ENCODE measurements around the gene CIDEB.
A peak's percentile ranks its signal among the peaks of the same experiment; 100 is the strongest.
"Not testable (repeated sequence)": the region's sequence is repeated elsewhere in the genome, so short reads cannot be mapped to it uniquely, and the experiment has no call there.

CIDEB gene, protein sequence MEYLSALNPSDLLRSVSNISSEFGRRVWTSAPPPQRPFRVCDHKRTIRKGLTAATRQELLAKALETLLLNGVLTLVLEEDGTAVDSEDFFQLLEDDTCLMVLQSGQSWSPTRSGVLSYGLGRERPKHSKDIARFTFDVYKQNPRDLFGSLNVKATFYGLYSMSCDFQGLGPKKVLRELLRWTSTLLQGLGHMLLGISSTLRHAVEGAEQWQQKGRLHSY

DNA sequence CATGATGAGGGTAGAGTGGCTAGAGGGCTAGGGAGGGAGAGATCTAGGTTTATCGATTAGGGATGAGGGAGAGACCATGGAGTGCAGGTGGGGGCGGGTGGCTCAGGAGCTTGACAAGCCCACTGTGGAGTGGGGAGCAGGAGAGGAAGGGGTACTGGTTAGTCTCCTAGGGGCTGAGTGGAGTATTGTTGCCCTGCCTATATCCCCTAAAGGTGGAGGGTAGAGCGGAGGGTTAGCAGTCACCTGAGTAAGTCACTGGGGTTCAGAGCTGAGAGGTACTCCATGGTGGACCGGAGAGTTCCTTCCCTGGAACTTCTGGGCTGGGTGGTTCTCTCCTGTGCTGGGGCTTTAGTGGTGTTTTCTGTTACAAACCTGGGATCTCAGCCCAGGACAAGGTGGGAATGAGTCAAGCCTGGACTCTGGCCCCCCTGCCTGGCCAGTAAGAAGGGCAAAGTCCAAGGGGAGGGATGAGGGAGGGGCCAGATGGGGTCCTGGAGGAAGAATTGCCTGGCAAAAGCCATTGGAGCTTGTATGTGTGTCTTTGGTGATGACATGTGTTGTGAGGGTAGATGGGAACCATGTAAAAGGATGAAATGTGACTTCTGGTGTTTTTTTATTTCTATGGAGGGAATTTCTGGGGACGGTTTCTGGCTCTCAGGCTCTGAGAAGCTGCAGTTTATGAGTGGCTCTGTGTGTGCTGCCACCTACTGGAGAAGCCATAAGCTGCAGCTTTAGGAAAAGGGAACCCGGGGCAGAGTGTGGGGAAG, at the start of gene CIDEB:
TSS of gene CIDEB (minus strand) at position 403 of the 767 bp plus-strand sequence. CDS start at position 284, 119 bp downstream.
- in situ Hi-C loops (cut with MboI; ENCODE audit: low pct_unique_long_range_greater_than_20kb, low sequenced_read_pairs): no loop called here
- DNase-seq: peak; percentile 87

DNA sequence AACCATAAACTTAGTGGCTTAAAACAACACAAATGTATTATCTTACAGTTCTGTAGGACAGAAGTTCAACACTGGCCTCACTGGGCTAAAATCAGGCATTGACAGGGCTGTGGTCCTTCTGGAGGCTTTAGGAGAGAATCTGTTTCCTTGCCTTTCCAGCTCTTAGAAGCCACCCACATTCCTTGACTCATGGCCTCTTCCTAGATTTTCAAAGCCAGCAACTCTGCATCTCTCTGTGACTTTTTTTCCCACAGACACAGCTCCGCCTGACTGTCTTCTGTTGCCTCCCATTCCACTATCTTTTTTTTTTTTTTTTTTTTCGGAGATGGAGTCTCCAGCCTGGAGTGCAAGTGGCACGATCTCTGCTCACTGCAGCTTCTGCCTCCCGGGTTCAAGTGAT, 48.4 kb upstream of the CIDEB start:
- no peak for DNase-seq
- in situ Hi-C loops (cut with MboI; ENCODE audit: low pct_unique_long_range_greater_than_20kb, low sequenced_read_pairs): no loop called here

DNA sequence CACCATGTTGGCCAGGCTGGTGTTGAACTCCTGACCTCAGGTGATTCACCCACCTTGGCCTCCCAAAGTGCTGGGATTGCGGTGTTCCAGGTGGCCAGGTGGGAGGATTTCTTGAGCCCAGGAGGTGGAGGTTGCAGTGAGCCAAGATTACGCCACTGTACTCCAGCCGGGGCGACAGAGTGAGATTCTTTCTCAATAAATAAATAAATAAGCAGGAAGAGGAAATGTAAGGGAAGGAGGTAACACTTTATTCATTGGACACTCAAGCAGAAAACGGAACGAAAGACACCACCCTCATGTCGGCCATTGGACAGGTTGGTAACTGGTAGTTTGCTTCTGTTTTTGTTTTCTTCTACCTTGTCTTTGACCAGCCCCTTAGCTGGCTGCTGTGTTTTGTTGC, 47.2 kb upstream of the CIDEB start:
- no peak for DNase-seq
- in situ Hi-C loops (cut with MboI; ENCODE audit: low pct_unique_long_range_greater_than_20kb, low sequenced_read_pairs): no loop called here

DNA sequence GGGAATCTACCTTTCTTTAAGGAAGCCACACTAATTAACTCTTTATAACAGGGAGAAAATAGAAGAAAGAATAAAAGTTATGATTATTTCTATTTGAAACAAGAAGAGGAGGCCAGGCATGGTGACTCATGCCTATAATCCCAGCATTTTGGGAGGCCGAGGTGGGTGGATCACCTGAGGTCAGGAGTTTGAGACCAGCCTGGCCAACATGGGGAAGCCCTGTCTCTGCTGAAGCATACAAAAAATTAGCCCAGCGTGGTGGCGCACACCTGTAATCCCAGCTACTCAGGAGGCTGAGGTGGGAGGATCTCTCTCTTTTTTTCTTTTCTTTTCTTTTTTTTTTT, 46.7 kb upstream of the CIDEB start:
- in situ Hi-C loops (cut with MboI; ENCODE audit: low pct_unique_long_range_greater_than_20kb, low sequenced_read_pairs); DNase-seq: not testable (repeated sequence)

DNA sequence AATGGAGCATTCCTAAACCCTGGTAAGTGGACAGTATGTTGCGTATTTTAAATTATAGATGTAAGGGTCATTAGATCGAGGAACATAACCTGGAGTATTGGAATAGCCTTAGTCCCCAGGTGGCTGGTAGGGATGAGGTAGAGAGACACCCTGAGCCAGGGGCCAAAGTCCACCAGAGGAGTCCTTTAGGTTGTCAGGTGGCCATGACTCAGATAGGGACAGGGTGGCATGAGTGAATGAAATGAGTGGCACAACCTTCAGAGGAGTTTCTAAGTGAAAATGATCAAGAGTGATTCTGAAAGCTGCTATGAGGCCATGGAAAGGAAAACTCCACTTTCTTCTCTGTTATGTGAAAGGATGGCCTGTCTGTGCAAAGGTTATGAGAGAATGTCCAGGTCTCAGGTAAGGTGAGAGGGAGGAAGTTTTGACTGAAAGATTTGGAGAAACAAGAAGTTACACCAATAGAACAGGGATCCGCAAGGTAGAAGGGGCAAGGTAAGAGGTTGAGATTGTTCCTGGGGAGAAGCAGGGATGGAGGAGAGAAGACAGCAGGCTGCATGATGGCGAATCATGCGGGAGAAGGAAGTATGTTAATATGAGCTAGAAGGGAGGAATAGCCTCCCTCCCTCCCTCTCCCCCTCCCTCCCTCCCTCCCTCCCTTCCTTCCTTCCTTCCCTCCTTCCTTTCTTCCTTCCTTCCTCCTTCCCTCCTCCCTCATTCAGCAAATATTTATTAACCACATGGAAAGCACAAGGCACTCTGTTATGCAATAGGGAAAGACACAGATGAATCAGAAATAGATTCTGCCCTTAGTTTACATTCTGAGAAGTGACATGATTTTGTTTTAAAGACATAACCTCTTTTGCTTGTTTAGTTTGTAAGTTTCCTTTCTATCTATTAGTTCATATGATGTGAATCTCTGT, 46.0 kb upstream of the CIDEB start:
- in situ Hi-C loops (cut with MboI; ENCODE audit: low pct_unique_long_range_greater_than_20kb, low sequenced_read_pairs): no loop called here
- DNase-seq: no peak

DNA sequence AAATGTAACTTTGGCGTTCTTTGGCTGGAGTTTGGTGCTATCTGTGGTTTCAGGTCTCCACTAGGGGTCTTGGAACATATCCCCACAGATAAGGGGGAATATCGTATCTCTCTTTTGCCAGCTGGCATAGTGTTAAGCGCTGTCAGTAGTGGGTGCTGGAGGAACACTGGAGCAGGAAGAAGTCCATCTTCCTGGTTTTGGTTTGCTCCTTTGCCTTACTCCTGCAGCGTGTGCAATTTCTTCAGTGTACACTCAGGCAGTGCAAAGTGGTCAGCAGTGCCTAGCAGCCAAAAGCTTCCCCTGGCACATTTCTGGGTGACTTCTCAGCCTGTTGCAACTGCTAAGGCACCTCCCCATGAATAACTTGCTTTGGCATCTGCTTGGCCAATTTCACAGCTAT, 43.7 kb upstream of the CIDEB start:
- in situ Hi-C loops (cut with MboI; ENCODE audit: low pct_unique_long_range_greater_than_20kb, low sequenced_read_pairs): no loop called here
- DNase-seq: no peak

DNA sequence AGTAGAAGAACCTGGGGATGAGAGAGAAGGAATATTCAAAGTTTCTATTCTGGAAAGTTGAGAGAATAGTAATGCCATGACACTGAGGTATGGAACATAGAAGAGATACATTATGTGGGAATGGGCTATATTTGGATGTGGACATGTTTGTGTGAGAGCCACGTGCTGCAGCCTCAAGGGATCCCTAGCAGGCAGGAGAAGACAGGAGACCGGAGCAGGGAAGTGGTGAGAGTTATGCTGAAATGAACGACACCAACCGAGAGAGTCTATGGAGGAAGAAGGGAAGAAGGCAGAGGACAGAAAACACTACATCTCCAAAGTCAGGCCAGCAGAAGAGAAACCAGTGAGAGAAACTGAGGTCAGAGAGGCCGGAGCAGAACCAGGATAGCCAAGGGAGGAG, 42.0 kb upstream of the CIDEB start:
- no peak for DNase-seq
- in situ Hi-C loops (cut with MboI; ENCODE audit: low pct_unique_long_range_greater_than_20kb, low sequenced_read_pairs): loop anchor here (25.0 kb wide), 1 partner anchor 338 kb away; no protein-coding TSS in a partner anchor

DNA sequence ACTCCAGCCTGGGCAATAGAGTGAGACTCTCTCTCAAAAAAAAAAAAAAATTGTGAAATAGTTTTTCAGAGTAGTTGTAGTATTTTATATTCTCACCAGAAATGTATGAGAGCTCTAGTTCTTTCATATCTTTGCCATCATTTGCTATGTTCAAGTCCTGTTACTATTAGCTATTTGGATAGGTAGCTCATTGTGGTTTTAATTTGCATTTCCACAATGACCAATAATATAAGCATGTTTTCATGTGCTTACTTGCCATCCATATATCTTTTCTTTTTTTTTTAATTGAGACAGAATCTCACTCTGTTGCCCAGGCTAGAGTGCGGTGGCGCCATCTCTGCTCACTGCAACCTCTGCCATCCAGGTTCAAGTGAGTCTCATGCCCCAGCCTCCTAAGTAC, 40.4 kb upstream of the CIDEB start:
- in situ Hi-C loops (cut with MboI; ENCODE audit: low pct_unique_long_range_greater_than_20kb, low sequenced_read_pairs): loop anchor here (25.0 kb wide), 1 partner anchor 339 kb away; no protein-coding TSS in a partner anchor
- no peak for DNase-seq

DNA sequence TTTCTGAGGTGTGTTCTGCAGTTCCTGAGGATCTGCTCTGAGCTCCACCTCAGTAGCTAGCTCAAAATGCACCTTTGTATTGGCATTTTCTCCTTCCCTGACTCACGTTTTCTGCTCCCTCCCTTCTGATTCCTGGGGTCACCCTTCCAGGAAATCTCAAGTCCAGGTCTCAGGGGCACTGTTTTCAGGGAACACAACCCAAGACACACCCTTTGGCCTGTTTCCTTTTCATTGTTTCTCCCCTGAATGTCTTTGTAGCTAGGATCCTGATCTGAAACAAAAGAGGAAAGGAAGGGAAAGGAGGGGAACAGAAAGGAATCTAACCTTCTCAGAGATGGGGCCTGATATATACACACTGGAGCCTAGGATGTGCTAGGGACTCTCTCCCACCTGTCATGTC, 39.4 kb upstream of the CIDEB start:
- in situ Hi-C loops (cut with MboI; ENCODE audit: low pct_unique_long_range_greater_than_20kb, low sequenced_read_pairs): loop anchor here (25.0 kb wide), 1 partner anchor 340 kb away; no protein-coding TSS in a partner anchor
- DNase-seq: no peak

DNA sequence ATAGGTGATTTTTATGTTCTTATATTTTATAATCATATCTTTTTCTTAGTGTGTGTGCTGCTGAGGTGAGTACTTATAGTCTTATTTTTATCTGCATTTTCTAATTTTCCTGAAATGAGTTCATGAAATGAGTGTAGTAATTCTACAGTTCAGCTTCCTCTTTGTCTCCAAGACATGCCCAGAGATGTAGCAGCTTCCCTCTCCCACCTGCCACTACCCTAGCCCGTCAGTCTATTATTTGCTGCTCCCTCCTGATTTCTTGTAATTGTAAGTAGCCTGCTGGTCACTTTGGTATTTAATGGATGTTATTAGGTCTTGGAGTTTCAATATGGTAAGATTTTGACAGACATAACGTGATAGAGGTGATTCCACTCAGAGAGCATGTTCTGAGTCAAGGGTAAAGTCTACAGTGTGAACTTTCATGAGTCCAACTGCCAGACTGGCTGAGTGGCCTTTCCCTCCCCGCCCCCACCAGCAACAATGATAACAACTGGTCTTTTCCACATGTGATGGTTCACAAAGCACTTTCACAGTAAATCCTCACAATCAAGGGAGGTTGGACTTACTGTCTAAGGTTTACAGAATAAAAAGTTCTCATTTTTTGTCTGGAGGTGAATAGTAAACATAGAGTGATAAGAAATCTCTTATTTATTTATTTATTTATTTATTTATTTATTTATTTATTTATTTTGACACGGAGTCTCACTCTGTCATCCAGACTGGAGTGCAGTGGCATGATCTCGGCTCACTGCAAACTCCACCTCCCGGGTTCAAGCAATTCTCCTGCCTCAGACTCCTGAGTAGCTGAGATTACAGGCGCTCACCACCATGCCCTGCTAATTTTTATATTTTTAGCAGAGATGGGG, 36.3 kb upstream of the CIDEB start:
- in situ Hi-C loops (cut with MboI; ENCODE audit: low pct_unique_long_range_greater_than_20kb, low sequenced_read_pairs): loop anchor here (25.0 kb wide), 1 partner anchor 343 kb away; no protein-coding TSS in a partner anchor
- DNase-seq: peak; percentile 43

DNA sequence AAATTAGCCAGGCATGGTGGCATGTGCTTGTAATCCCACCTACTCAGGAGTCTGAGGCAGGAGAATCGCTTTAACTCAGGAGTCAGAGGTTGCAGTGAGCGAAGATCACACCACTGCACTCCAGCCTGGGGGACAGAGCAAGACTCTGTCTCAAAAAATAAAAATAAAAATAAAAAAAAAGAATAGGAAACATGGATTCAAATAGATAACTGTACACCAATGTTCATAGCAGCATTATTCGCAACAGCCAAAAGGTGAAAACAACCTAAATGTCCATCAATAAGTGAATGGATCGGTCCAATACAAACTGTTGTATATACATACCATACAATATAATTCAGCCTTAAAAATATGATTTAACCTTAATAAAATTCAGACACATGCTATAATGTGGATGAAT, 35.1 kb upstream of the CIDEB start:
- in situ Hi-C loops (cut with MboI; ENCODE audit: low pct_unique_long_range_greater_than_20kb, low sequenced_read_pairs): loop anchor here (25.0 kb wide), 1 partner anchor 344 kb away; no protein-coding TSS in a partner anchor
- DNase-seq: no peak

DNA sequence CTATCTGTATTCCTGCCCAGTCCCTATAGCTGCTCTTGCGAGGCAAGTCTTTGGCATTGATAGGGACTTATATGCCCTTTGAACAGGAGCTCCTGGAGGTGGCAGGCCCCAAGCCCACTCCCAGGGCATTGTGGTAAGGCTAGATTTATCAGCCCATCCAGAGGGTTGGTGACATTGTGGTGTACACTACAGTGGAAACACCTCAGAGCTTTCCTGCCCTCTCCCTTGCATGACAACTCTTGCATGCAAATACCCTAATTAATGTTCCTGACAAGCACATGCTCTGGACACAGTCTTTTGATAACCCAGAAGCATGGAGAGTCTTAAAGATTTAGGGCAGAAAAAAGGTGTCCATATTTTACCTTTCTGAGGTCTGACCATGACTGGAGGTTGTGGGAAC, 32.8 kb upstream of the CIDEB start:
- DNase-seq: no peak
- in situ Hi-C loops (cut with MboI; ENCODE audit: low pct_unique_long_range_greater_than_20kb, low sequenced_read_pairs): loop anchor here (25.0 kb wide), 1 partner anchor 347 kb away; no protein-coding TSS in a partner anchor

DNA sequence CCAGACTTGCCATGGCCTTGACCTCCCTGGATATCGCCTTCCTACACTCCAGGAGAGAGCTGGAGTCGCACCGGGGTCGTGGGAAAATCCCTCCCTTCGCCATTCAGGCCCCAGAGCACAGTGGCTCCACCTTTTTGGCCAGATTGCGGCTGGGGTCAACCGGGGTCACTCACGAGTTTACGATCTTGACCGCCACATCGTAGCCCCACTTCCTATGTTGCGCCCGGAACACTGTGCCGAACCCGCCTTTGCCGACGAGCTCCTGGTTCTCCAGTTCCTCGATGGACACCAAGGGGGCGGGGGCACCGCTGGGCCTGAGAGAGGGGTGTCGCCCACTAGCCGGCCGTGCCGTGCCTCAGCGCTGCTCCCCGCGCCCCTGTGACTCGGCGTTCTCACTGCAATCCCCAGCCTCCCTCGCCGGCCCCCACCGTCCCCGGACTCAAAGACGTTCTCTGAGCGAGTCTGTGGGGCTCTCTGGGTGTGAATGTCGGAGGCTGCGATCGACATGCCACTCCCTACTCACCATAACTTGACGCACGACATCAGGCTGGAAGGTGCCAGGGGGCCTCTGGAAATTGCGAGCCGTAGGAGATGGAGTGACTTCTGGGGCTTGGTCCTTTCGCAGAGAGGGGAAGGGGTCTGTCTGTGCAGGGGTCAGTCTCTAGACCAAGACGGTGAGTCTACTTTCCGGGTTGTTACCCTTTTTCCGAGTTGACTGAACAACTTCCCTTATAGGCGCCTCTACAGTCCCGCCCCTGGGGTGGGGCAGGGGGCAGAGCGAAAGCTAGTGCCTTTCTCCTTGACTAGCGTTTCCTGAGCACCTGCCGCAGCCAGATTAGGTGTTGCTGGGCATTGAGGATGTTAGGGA, 31.7 kb upstream of the CIDEB start, which contains the start of gene RIPK3:
TSS of gene RIPK3 (minus strand) at position 708 of the 868 bp plus-strand sequence. CDS start at position 543, 165 bp downstream.
- DNase-seq: peak; percentile 61
- in situ Hi-C loops (cut with MboI; ENCODE audit: low pct_unique_long_range_greater_than_20kb, low sequenced_read_pairs): loop anchor here (10.0 to 25.0 kb wide), 2 partner anchors 95 to 348 kb away; no protein-coding TSS in a partner anchor

DNA sequence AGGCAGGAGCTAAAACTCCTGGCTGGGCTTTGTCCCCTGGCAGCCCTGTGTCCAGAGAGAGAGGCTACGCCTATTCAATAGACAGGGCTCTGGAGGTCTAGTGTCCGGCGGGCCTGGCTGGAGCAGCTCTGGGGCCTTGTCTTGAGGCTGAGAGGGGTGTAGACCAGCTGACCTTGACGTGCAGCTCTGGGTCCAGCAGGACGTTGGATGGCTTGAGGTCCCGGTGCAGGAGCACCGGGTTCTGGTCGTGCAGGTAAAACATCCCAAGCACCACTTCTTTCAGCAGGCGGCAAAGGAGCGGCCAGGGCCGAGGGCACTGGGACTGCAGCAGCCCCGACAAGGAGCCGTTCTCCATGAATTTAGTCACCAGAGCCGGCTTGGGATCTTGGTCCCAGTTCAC, 31.1 kb upstream of the CIDEB start:
- no peak for DNase-seq
- in situ Hi-C loops (cut with MboI; ENCODE audit: low pct_unique_long_range_greater_than_20kb, low sequenced_read_pairs): loop anchor here (10.0 to 25.0 kb wide), 2 partner anchors 96 to 348 kb away; no protein-coding TSS in a partner anchor

DNA sequence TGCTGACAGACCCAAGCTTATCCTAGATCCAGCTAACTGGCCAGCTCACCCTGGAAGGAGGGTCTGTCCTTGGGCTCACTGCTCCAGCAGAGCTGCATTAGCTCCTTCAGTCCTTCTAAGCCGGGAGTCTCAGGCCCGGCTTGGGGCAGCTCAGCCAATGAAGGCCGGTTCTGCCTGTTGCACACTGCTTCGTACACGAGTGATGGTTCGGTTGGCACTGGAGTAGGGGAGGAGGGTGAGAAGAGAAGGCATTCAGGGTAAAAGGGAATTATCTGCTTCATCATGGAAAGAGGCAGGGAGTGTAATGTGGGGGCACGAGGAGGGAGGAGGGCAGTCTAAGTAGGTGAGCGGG, 30.0 kb upstream of the CIDEB start:
- DNase-seq: no peak
- in situ Hi-C loops (cut with MboI; ENCODE audit: low pct_unique_long_range_greater_than_20kb, low sequenced_read_pairs): loop anchor here (10.0 to 25.0 kb wide), 2 partner anchors 97 to 350 kb away; no protein-coding TSS in a partner anchor

DNA sequence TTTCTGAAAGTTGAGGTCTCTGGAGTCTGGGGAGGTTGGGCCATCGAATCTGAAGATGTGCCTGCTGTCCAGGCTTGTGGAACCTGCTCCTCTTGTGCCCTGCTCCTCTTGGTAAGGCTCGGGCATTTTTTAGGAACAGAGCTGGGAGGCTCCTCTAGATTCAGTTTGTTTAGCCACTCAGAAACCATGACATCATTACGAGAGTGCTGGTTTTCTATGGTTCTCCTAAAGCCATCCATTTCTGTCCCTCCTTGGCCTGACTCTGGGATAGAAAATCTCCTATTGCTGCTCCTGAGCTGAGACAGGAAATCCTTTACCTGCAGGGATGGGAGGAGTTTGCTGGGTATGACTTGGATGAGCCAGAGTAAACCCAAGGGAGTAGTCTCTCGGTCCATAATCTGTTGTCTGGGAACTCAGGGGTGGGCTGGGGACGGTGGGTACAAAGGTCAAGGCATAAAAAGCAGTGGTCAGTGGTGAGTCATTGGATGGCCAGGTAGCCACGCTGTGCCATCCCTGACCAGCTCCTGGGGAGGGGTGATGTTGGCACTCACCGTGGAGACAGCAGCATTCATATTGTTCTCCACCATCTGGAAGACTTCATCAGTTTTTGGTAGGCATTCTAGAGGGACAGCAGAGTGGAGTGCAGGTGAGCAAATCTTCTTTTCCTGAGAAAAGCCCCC, 29.5 kb upstream of the CIDEB start:
- in situ Hi-C loops (cut with MboI; ENCODE audit: low pct_unique_long_range_greater_than_20kb, low sequenced_read_pairs): loop anchor here (10.0 to 25.0 kb wide), 2 partner anchors 98 to 350 kb away; no protein-coding TSS in a partner anchor
- no peak for DNase-seq
